Activated CD8-positive, alpha-beta memory T cell treated with anti-CD3 and anti-CD28 coated beads for 4 hours (primary cell): Measurements from ENCODE around the gene CD207.

Source experiments
- DNase-seq, 2 donors: peaks; one replicate each; pipeline ENCODE4 v3.0.0-alpha.2; 2020; ENCODE audit warnings: low read depth in 2 of 2

Gene CD207

GRCh38 chr2:70795164-70795995, 40.2 kb downstream of the CD207 start:
- no peak for DNase-seq

- no peak for DNase-seq
Observed at GRCh38 chr2:70793450-70793849, 42.2 kb downstream of the CD207 start.

- DNase-seq, result no peak
Observed at GRCh38 chr2:70790136-70790828, 45.3 kb downstream of the CD207 start, which contains the start of gene FIGLA. Gene FIGLA, minus strand, starts transcription at chr2:70790643. Its CDS starts 5 bp downstream, at chr2:70790638.

- DNase-seq, result peak; percentile 28 to 39
Observed at GRCh38 chr2:70789304-70790135, 46.1 kb downstream of the CD207 start.

- no peak for DNase-seq
Observed at GRCh38 chr2:70785137-70785911, 50.3 kb downstream of the CD207 start.

- DNase-seq, result no peak
Observed at GRCh38 chr2:70784320-70784719, 51.3 kb downstream of the CD207 start.
